ENCODE measurements around the gene CCDC8. TPM values are rescaled to one million over a fixed set of nuclear protein-coding genes. Genes with fewer than 3 reads are reported as not detected.

The CCDC8 gene
- total RNA-seq, 6 donors from 2014 or later: 6.0 to 14.3 (median 8.3) TPM

- no peak overlapping the region for H3K27ac ChIP-seq
- H3K9me3 ChIP-seq: no peaks in the 10 kb centered on the region
- no peak overlapping the region for H3K4me3 ChIP-seq
- 33 to 37% methylated on average over 10 of the region's 10 CpGs for WGBS, 2 donors
- DNase-seq (no peak), ATAC-seq (ENCODE audit: low FRiP score in 2 of 2) (no peak)
- H3K36me3 ChIP-seq: no peaks in the 10 kb centered on the region
- peak in 1 of 6 experiments; percentile 13 for TF ChIP-seq CTCF (IDR thresholded peaks at IDR 0.05)
- no peak for TF ChIP-seq EP300 (IDR thresholded peaks at IDR 0.05)
- H3K4me1 ChIP-seq: peaks cover 0 to 13% (median 6%) of the 10 kb centered on the region in 4 donors
- H3K27me3 ChIP-seq: peaks cover 0 to 3% (median 0%) of the 10 kb centered on the region in 4 donors
These were observed 18.5 kb upstream of the CCDC8 start for GRCh38 chr19:46431824-46432223.

- Histone ChIP-seq H3K9me3 (no peaks in the 10 kb centered on the region), H3K27me3 (peaks cover 0 to 3% (median 0%) of the 10 kb centered on the region in 4 donors), H3K36me3 (no peaks in the 10 kb centered on the region), H3K4me3 (no peak overlapping the region), H3K4me1 (peaks cover 0 to 22% (median 11%) of the 10 kb centered on the region in 4 donors), H3K27ac (no peak overlapping the region)
- ATAC-seq (ENCODE audit: low FRiP score in 2 of 2) (no peak), DNase-seq (no peak)
- 70 to 76% methylated on average over 4 of the region's 4 CpGs for WGBS, 2 donors
- no peak for TF ChIP-seq CTCF (IDR thresholded peaks at IDR 0.05)
- no peak for TF ChIP-seq POLR2A (IDR thresholded peaks at IDR 0.05)
- no peak for TF ChIP-seq POLR2AphosphoS5 (IDR thresholded peaks at IDR 0.05)
- TF ChIP-seq EP300 (IDR thresholded peaks at IDR 0.05): no peak
These were observed 16.6 kb upstream of the CCDC8 start for GRCh38 chr19:46429999-46430398.

DNA sequence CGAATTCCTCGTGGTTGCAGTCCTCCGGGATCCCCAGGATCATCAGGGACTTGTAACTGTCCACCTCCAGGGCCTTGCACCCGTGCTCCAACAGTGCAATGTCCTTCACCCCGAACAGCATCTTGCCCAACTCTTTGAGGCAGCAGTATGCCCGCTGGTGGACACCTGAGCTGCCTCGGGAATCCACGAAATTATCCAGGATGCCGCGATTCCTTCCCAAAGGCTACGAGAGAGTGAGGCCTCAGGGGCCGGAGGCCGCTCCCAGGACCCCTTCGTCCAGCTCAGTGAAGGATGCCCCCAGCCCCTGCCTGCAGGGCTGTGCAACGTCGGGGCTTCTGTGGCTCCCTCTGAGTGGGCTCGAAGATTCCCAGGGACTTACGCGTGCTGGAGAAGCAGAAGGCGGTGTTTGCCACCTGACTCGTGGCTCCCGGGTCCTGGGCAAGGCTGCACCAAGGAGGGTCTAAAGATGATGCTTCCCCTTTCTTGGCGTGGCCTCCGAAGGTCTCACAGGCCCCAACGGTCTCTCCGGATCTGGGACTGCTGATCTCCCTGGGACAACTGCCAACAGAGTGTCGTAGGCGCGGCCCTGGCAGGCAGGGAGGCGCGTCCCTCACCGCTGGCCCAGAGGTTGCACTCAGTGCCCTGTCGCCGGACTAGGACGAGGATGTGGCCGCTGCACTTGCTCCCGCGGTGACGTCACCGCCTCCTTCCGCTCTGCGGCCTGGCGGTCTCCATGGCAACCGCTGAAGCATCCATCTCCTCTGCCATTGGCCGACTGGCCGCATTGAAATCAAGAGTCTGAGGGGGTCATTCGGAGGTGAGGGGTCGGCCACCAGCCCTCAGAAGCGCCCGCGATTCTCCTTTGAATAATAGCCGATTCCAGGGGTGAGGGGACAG lies 15.1 kb upstream of the CCDC8 start, which contains the start of gene PNMA8C:
TSS of gene PNMA8C (minus strand) at position 698 of the 897 bp plus-strand sequence. CDS start at position 121, 577 bp downstream.
- Histone ChIP-seq H3K4me3 (peak within 1 kb of the TSS in 1 of 4 donors; percentile 3), H3K4me1 (peaks cover 0 to 22% (median 11%) of the 10 kb centered on the region in 4 donors), H3K27me3 (peaks cover 0 to 3% (median 0%) of the 10 kb centered on the region in 4 donors), H3K9me3 (no peaks in the 10 kb centered on the region), H3K36me3 (no peaks in the 10 kb centered on the region), H3K27ac (no peak within 1 kb of the TSS)
- WGBS, 2 donors: 19 to 35% methylated on average over 10 to 50 of the region's 52 CpGs
- no peak for TF ChIP-seq POLR2A (IDR thresholded peaks at IDR 0.05)
- TF ChIP-seq POLR2AphosphoS5 (IDR thresholded peaks at IDR 0.05): no peak
- no peak for TF ChIP-seq CTCF (IDR thresholded peaks at IDR 0.05)
- no peak for TF ChIP-seq EP300 (IDR thresholded peaks at IDR 0.05)
- ATAC-seq (ENCODE audit: low FRiP score in 2 of 2) (peak in 1 of 2 donors; percentile 67), DNase-seq (peak; percentile 22 to 87)

DNA sequence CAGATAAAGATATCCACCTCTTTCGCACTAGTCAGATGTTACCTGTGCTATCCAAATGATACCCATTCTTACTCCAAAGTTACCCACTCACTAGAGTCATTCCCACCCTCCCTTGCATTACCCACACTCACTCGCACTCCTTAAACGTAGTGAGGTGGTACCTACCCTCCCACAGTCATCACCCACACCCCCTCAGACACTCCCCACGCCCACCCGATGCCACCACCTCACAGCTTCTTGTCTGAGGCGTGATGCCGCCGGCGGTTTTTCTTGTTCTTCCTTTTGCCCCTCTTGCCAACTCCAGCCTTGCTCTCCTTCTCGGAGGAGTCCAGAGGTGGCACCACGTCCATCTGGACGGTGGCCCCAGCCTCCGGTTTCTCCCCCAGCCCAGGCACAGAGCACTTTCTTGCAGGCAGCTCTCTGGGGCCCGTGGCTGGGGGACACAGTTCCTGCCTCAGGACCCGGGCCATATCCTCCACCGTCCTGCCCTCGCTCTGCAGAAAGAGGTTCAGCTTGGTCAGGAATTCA lies 14.2 kb upstream of the CCDC8 start:
- Histone ChIP-seq H3K4me3 (no peak overlapping the region), H3K27me3 (peaks cover 0 to 3% (median 0%) of the 10 kb centered on the region in 4 donors), H3K27ac (no peak overlapping the region), H3K4me1 (peaks cover 0 to 22% (median 11%) of the 10 kb centered on the region in 4 donors), H3K9me3 (no peaks in the 10 kb centered on the region), H3K36me3 (no peaks in the 10 kb centered on the region)
- ATAC-seq (ENCODE audit: low FRiP score in 2 of 2) (no peak), DNase-seq (no peak)
- 82 to 85% methylated on average over 17 of the region's 17 CpGs for WGBS, 2 donors
- TF ChIP-seq CTCF (IDR thresholded peaks at IDR 0.05) (no peak), POLR2A (IDR thresholded peaks at IDR 0.05) (no peak), EP300 (IDR thresholded peaks at IDR 0.05) (no peak), POLR2AphosphoS5 (IDR thresholded peaks at IDR 0.05) (no peak)

Data from upper lobe of left lung (tissue), 6 donors.